GM12878 (cell line): Measurements from ENCODE around the gene SLC25A43. TPM values are rescaled to one million over a fixed set of nuclear protein-coding genes. Genes with fewer than 3 reads are reported as not detected.
A peak's percentile ranks its signal among the peaks of the same experiment; 100 is the strongest.

Experiments
- ATAC-seq: fragments of 200-7000 bp; cut with Tn5 transposase; 3 replicates; pipeline ENCODE4 v1.9.1; 2020; ENCODE audit warnings: mild to moderate bottlenecking, moderate library complexity
- BruUV-seq: library from RNA; stranded (reverse); fragments of 400-500 nt; replicated peaks from 2 replicates; lab custom pipeline; 2021; lab: Mats Ljungman, UMichigan
- CTCF ChIA-PET: fragments of 300-600 bp; sonication (Branson Sonifier 250); formaldehyde crosslinking; extraction: SDS; loops from one replicate; lab custom pipeline; 2021; ENCODE audit warnings: inconsistent platforms; lab: Yijun Ruan, JAX
- POLR2A ChIA-PET: fragments of 350-600 bp; formaldehyde crosslinking; extraction: SDS; loops from one replicate; lab custom pipeline; 2021; ENCODE audit warnings: inconsistent platforms; lab: Charles Lee
- RAD21 ChIA-PET: fragments of 300-600 bp; sonication (Branson Sonifier 250); formaldehyde crosslinking; loops from one replicate; lab custom pipeline; 2023; ENCODE audit warnings: antibody characterized with exemption; ENCODE audit not compliant: unreplicated experiment; lab: Charles Lee
- SMC1A ChIA-PET: fragments of 300-600 bp; sonication (Branson Sonifier 250); formaldehyde crosslinking; loops from one replicate; lab custom pipeline; 2023; ENCODE audit not compliant: unreplicated experiment, uncharacterized antibody; lab: Charles Lee
- DNase-seq: peaks from one replicate; pipeline ENCODE4 v3.0.0-alpha.2; 2011; ENCODE audit warnings: low read depth, low spot score
- FAIRE-seq: peaks from 3 replicates; lab custom pipeline; 2011; peaks lifted over from hg19 to GRCh38; lab: Jason Lieb, UNC
- H2AFZ ChIP-seq: 2 replicates; pipeline ENCODE4 v1.6.0; 2011; ENCODE audit warnings: low read depth, low read length, control low read depth; ENCODE audit not compliant: control insufficient read depth
- H3K27ac ChIP-seq: 2 replicates; pipeline ENCODE4 v1.5.1; 2011; ENCODE audit warnings: control low read depth; ENCODE audit not compliant: control insufficient read depth, insufficient read depth
- H3K27me3 ChIP-seq, 2 experiments: replicated peaks in 1 of 2; 2 replicates each; pipeline versions ENCODE4 v1.6.0 to v1.6.1; 2011; ENCODE audit warnings: low read length in 1 of 2; ENCODE audit not compliant: control insufficient read depth in 2 of 2, insufficient read depth in 2 of 2
- H3K36me3 ChIP-seq, 2 experiments: 2 replicates each; pipeline ENCODE4 v1.5.1; 2011; ENCODE audit warnings: low read length in 1 of 2; ENCODE audit not compliant: control insufficient read depth in 2 of 2, insufficient read depth in 2 of 2
- H3K4me1 ChIP-seq: 2 replicates; pipeline ENCODE4 v1.6.1; 2011; ENCODE audit warnings: mild to moderate bottlenecking, low read length, moderate library complexity, mixed read lengths; ENCODE audit not compliant: control insufficient read depth, insufficient read depth
- H3K4me2 ChIP-seq: 2 replicates; pipeline ENCODE4 v1.6.0; 2011; ENCODE audit warnings: control low read depth; ENCODE audit not compliant: control insufficient read depth, insufficient read depth
- H3K4me3 ChIP-seq: fragments of 200-600 bp; sonication (generic); 2 replicates; pipeline ENCODE4 v1.5.1; 2016
- H3K79me2 ChIP-seq: 2 replicates; pipeline ENCODE4 v1.6.0; 2011; ENCODE audit warnings: low read length; ENCODE audit not compliant: control insufficient read depth, insufficient read depth
- H3K9ac ChIP-seq: 2 replicates; pipeline ENCODE4 v1.8.0; 2011; ENCODE audit warnings: low read length, control low read depth, mixed read lengths; ENCODE audit not compliant: control insufficient read depth, insufficient read depth
- H3K9me3 ChIP-seq: replicated peaks from 3 replicates; pipeline ENCODE4 v1.5.1; 2011; ENCODE audit warnings: mild to moderate bottlenecking, low read length; ENCODE audit not compliant: control insufficient read depth, insufficient read depth
- H4K20me1 ChIP-seq: 2 replicates; pipeline ENCODE4 v1.6.0; 2011; ENCODE audit not compliant: control insufficient read depth, insufficient read depth
- ASH2L ChIP-seq: fragments of 300-600, 200-600 bp; sonication (generic); IDR thresholded peaks from 2 replicates; pipeline ENCODE4 v1.6.1; 2017; ENCODE audit warnings: low read depth, mild to moderate bottlenecking, borderline replicate concordance
- EGR1 ChIP-seq, 2 experiments: IDR thresholded peaks; 1 replicate in 1 of 2; 2 replicates in 1 of 2; pipeline ENCODE4 v1.6.1; 2011 to 2012; ENCODE audit warnings: low read depth in 2 of 2, low read length in 2 of 2, borderline replicate concordance in 1 of 2, mild to moderate bottlenecking in 1 of 2, moderate library complexity in 1 of 2
- FOS ChIP-seq: IDR thresholded peaks from 3 replicates; pipeline ENCODE4 v1.6.1; 2011; ENCODE audit warnings: borderline replicate concordance; ENCODE audit not compliant: insufficient read length; ENCODE audit errors: extremely low read depth
- IKZF1 ChIP-seq: fragments of 450-650 bp; conservative IDR thresholded peaks from 2 replicates; pipeline ENCODE4 v1.6.1; 2017; ENCODE audit warnings: antibody characterized with exemption, mild to moderate bottlenecking
- KDM1A ChIP-seq: fragments of 200-600 bp; sonication (generic); IDR thresholded peaks from 2 replicates; pipeline ENCODE4 v1.6.1; 2016; ENCODE audit warnings: borderline replicate concordance
- MEF2B ChIP-seq: fragments of 450-650 bp; IDR thresholded peaks from 2 replicates; pipeline ENCODE4 v1.6.1; 2018; ENCODE audit warnings: mild to moderate bottlenecking, moderate library complexity; ENCODE audit not compliant: partially characterized antibody, poor library complexity, severe bottlenecking
- MXI1 ChIP-seq: fragments of 150-350 bp; IDR thresholded peaks from 2 replicates; pipeline ENCODE4 v1.6.1; 2011; ENCODE audit warnings: low read depth, mild to moderate bottlenecking, inconsistent platforms, low read length, improper control_type of control experiment
- SPI1 ChIP-seq: IDR thresholded peaks from 2 replicates; pipeline ENCODE4 v1.6.1; 2011; ENCODE audit warnings: low read depth, mild to moderate bottlenecking, low read length, moderate library complexity, borderline replicate concordance; ENCODE audit not compliant: insufficient read depth
- TCF7 ChIP-seq: IDR thresholded peaks from 2 replicates; pipeline ENCODE4 v1.6.1; 2014; ENCODE audit warnings: antibody characterized with exemption, borderline replicate concordance
- ZBTB40 ChIP-seq: fragments of 450-650 bp; IDR thresholded peaks from 2 replicates; pipeline ENCODE4 v1.6.1; 2016; ENCODE audit warnings: mild to moderate bottlenecking, moderate library complexity, borderline replicate concordance
- ZNF217 ChIP-seq: fragments of 450-650 bp; IDR thresholded peaks from 2 replicates; pipeline ENCODE4 v1.6.1; 2017; ENCODE audit warnings: antibody characterized with exemption, mild to moderate bottlenecking
- WGBS: methylation state at CpG from one replicate; pipeline ENCODE4 v1.1.6; 2016; ENCODE audit warnings: low lambda C conversion rate; ENCODE audit not compliant: insufficient replicate concordance, insufficient coverage; ENCODE audit errors: missing lambda C conversion rate; 5-methylcytosine and 5-hydroxymethylcytosine counted together
- in situ Hi-C: fragments of 300-500 bp; cut with MboI; formaldehyde crosslinking; loops from 9 replicates; pipeline ENCODE4 v1.14.3; 2018; ENCODE audit warnings: mixed read lengths
- intact Hi-C: fragments of 100-400 bp; cut with micrococcal nuclease; formaldehyde crosslinking; loops from one replicate; pipeline ENCODE4 v1.14.2; 2022; ENCODE audit not compliant: unreplicated experiment
- polyA plus RNA-seq, 11 experiments: library from polyadenylated mRNA; depleted of rRNA in 4 of 11; unstranded in 6 of 11; stranded (reverse) in 5 of 11; fragments of >200 nt; fragmentation: Nextera tagmentation in 4 of 11; fragmentation: Illumina TruSeq in 1 of 11; extraction: Ambion mirVana in 4 of 11; extraction: Trizol in 1 of 11; gene quantifications; 1 replicate in 1 of 11; 2 replicates in 10 of 11; pipeline versions ENCODE4 v1.2.1 to v1.2.3, GENCODE V29; 2011 to 2016; ENCODE audit warnings: inconsistent platforms in 2 of 11, missing spikeins in 2 of 11, low read depth in 1 of 11
- total RNA-seq, 4 experiments: library from RNA; depleted of rRNA in 3 of 4; stranded (reverse); fragments of >200 nt in 3 of 4; fragmentation: Illumina TruSeq in 1 of 4; extraction: Trizol in 1 of 4; gene quantifications; 2 replicates each; pipeline versions ENCODE4 v1.2.1 to v1.2.3, GENCODE V29; 2013 to 2021

SLC25A43 gene
- total and polyA plus RNA-seq, 10 of the 15 experiments (the other 5 are each of a cell fraction or from before 2014, with no cell fraction given), result 2.5 to 13.5 (median 6.8) TPM

GRCh38 chrX:119398587-119398973, 556 bp upstream of the SLC25A43 start:
- ATAC-seq (peak; percentile 27), DNase-seq (no peak), FAIRE-seq (no peak)
- Histone ChIP-seq H3K4me1 (no peaks in the 10 kb centered on the region), H2AFZ (peak overlapping the region; percentile 86), H4K20me1 (no peaks in the 10 kb centered on the region), H3K79me2 (peaks cover 4% of the 10 kb centered on the region), H3K36me3 (no peaks in the 10 kb centered on the region), H3K27ac (peak overlapping the region; percentile 41), H3K9me3 (no peaks in the 10 kb centered on the region), H3K4me2 (peak overlapping the region; percentile 93), H3K9ac (peak overlapping the region; percentile 68), H3K4me3 (peak overlapping the region; percentile 72), H3K27me3 (no peaks in the 10 kb centered on the region)
- WGBS, result 0% methylated on average over 3 of the region's 3 CpGs
- RAD21 ChIA-PET, result no interaction called here
- no TSS peak for BruUV-seq
- TF ChIP-seq TCF7, result no peak
- no peak for TF ChIP-seq EGR1 (IDR thresholded peaks at IDR 0.05; ENCODE audit: borderline replicate concordance in 1 of 2, low read depth in 2 of 2, low read length in 2 of 2)
- TF ChIP-seq SPI1, result no peak
- 0 out of 2 replicates have a peak, but pooled peaks have one; percentile 28 for TF ChIP-seq ZNF217
- TF ChIP-seq MEF2B, result no peak
- in situ Hi-C loops (no loop called here), intact Hi-C loops (no loop called here)
- CTCF ChIA-PET, result interaction anchor here (0.5 kb wide), 1 partner anchor 610 kb away, joined by 4 read pairs; no protein-coding TSS in a partner anchor
- POLR2A ChIA-PET, result interaction anchor here (1.1 kb wide), 1 partner anchor 70 kb away, joined by 6 read pairs; the partner anchor contains the start of gene SLC25A5
- SMC1A ChIA-PET, result interaction anchor here (1.4 kb wide), 1 partner anchor 15 kb away, joined by 3 read pairs; no protein-coding TSS in a partner anchor

GRCh38 chrX:119399772-119400101, 601 bp downstream of the SLC25A43 start:
- Histone ChIP-seq H3K4me2 (peak overlapping the region; percentile 75; the same call in 1 of the 2 replicates), H3K27ac (peak overlapping the region; percentile 41), H3K9ac (peak overlapping the region; percentile 68), H3K79me2 (peaks cover 4% of the 10 kb centered on the region), H3K27me3 (no peaks in the 10 kb centered on the region; a peak in 1 of 4 replicates), H3K9me3 (no peaks in the 10 kb centered on the region), H3K4me1 (no peaks in the 10 kb centered on the region), H3K36me3 (no peaks in the 10 kb centered on the region), H3K4me3 (peak overlapping the region; percentile 72), H2AFZ (peak overlapping the region; percentile 86; the same call in 1 of the 2 replicates), H4K20me1 (no peaks in the 10 kb centered on the region)
- no TSS peak for BruUV-seq
- ChIA-PET RAD21 (no interaction called here), CTCF (interaction anchor here (1.0 kb wide), 1 partner anchor 68 kb away, joined by 3 read pairs; the partner anchor contains the start of gene SLC25A5), POLR2A (interaction anchor here (0.5 to 1.7 kb wide), 4 partner anchors 9 to 349 kb away, joined by 3 to 6 read pairs (median 4); no protein-coding TSS in a partner anchor), SMC1A (no interaction called here)
- intact Hi-C loops (loop anchor here (1.0 kb wide), 1 partner anchor 70 kb away; no protein-coding TSS in a partner anchor), in situ Hi-C loops (no loop called here)
- TF ChIP-seq MXI1 (no peak), ASH2L (no peak), KDM1A (no peak), IKZF1 (no peak), ZBTB40 (no peak), FOS (no peak)
- ATAC-seq (no peak), FAIRE-seq (no peak), DNase-seq (no peak)
- WGBS, result 15% methylated on average over 10 of the region's 12 CpGs
